Suppressor macrophage treated with lipopolysaccharide for 1 hour (primary cell): ENCODE data around the gene PTPN18.

Experiments
- DNase-seq, 3 donors: peaks; one replicate each; pipeline ENCODE4 v3.0.0-alpha.2; 2020 to 2022

The PTPN18 gene

DNA sequence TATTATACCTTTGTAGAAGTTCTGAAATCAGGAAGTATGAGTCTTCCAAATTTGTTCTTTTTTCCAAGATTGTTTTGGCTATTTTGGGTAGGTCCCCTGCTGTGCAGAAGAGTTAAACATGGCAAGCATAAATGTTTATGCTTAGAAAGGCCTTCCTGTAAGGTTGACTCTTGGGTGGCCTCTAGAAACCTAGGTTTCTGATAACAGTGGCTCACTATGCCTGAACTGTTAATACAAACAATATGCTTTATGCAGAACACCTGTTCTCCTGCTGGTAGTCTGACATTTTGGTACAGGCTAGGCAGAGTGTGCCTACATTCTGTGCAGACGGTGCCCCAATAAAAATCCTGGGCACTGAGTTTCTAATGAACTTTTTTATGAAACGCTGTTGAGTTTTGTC lies 10.1 kb downstream of the PTPN18 start:
- no peak for DNase-seq

DNA sequence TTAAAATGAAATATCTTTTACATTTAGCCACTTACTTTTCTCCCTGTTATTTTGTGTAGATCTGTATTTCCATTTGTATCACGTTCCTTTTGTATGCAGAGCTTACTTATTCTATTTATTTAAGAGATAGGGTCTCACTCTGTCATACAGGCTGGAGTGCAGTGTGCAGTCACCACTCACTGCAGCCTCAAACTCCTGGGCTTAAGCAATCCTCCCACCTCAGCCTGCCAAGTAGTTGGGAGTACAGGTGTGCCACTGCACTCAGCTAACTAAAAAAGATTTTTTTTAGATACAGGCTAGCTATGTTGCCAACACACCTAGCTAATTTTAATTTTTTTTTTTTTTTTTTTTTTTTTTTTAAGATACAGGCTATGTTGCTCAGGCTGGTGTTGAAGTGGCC lies 10.9 kb downstream of the PTPN18 start:
- DNase-seq: no peak

GRCh38 chr2:130368786-130369185 lies 12.9 kb downstream of the PTPN18 start:
- DNase-seq: no peak

GRCh38 chr2:130369311-130369964 lies 13.6 kb downstream of the PTPN18 start:
- no peak for DNase-seq

DNA sequence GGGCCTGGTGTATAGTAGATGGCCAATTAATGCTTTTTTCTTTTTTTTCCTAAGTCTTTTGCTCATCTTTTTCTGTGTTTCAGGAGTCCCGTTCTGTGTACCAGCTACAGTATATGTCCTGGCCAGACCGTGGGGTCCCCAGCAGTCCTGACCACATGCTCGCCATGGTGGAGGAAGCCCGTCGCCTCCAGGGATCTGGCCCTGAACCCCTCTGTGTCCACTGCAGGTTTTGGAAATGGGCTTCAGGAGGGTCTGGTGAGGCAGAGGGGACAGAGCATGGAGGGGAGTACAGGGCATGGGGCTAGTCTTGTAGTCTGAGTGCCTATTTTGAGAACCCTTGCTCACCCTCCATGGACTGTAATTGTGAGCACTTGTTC lies 14.1 kb downstream of the PTPN18 start:
- DNase-seq: no peak

GRCh38 chr2:130370490-130370889 lies 14.6 kb downstream of the PTPN18 start:
- DNase-seq: no peak

DNA sequence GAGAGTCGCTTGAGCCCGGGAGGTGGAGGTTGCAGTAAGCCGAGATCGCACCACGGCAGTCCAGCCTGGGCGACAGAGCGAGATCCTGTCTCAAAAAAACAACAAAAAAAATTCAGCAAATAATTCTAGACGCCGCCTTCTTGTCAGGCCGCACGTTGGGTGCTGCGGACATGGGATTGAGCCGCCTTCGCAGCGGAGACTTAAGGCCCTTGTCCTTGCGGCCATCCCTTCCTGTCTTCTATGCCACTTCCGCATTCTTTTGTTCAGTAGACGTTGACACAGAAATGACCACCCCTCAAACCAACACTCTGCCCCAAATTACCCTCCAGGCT lies 15.8 kb downstream of the PTPN18 start:
- DNase-seq: no peak

GRCh38 chr2:130372055-130372832 lies 16.4 kb downstream of the PTPN18 start:
- peak; percentile 89 to 96 (median 92) for DNase-seq

DNA sequence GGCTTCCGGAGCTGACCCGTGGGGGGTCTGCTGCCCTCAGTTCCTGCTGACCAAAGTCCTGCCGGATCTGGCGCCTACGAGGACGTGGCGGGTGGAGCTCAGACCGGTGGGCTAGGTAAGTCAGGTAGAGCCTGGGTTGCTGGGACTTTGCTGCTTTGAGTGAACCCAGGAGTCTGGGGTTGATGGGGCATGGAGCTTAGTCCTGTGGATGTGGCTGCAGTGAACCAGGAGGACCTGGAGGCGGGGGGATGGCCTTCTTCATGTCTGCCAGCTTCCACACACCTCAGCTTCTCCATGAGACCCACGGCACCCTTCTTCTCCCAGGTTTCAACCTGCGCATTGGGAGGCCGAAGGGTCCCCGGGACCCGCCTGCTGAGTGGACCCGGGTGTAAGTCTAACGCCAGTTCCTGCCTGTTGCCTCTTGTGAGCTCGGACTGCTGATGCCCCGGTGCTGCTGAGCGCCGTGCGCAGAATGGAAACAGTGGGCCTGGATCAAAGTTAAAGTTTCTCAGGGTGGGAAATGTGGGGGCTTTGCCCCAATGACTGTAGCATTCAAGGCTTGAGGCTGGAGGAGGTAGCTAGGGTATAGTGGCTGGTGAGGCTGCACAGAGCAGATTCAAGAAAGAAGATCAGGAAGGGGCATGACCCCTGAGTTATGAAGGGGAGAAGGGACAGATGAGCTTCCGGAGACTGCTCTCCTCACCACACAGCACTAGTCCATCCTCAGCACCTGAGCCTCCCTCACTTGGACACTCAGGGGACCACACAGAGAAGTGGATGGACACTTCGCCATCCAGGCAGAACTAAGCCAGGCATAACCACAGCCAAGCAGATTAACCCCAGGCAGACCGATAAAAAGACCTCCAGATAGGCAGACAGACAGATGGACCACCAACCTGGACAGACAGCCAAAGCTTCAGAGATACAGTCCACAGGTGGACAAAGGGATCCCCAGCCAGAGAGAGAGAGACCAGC lies 17.3 kb downstream of the PTPN18 start:
- DNase-seq: no peak

- no peak for DNase-seq
Observed at GRCh38 chr2:130373808-130374365, 18.0 kb downstream of the PTPN18 start.

DNA sequence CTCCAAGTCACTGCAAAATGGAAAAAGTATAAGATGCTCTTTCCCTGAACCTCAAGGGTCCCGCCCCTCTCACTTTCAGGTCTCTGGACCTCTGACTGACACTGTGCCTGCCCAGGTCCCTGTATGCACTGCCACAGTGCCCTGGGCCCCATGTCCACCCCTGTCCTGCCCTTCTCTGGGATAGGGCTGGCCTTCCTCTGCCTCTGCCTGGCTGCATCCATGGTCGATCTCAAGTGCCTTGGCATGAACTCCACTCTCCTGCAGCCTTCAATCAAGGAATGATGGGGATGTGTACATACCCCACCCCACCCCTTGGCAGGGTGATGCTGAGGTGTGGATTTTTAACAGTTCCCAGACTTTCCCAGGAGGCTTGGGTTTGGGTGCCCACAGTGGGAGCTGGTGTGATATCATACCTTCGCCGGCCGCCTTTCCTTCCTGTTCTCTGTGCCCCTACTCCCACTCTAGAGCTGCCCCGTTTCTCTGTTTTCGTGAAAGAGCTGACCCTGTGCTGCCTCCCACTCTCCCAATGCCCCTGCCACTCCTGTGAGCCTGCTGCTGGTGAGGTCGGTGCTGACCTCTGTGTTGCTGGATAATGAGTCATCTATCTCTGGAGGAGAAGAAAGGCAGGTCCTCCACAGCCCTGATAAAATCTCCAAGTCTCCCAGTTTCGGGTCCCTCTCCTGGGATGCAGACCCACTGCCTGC lies 18.9 kb downstream of the PTPN18 start:
- peak; percentile 49 to 66 (median 60) for DNase-seq

- DNase-seq: no peak
Observed at GRCh38 chr2:130375291-130376266, 19.7 kb downstream of the PTPN18 start.

GRCh38 chr2:130376433-130377293 lies 20.8 kb downstream of the PTPN18 start:
- peak in 2 of 3 donors; percentile 23 to 36 for DNase-seq

DNA sequence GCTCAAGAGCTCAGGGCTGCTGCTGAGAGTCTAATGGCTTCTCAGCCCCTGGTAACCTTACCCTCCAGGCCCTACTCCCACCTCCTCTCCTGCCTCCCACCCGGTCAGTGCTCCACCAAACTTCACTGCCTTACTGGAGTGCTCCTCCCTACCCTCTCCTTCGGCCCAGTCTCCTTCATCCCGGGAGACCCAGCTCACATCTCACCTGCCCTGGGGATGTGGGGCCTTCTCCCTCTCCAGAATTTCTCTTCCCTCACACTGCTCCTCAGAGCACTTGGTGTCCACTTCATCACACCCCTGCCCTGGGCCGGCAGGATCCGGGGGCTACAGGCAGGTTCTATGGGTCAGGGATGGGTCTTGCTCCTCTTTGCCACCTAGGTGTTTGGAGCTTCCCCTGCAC lies 21.6 kb downstream of the PTPN18 start:
- no peak for DNase-seq

DNA sequence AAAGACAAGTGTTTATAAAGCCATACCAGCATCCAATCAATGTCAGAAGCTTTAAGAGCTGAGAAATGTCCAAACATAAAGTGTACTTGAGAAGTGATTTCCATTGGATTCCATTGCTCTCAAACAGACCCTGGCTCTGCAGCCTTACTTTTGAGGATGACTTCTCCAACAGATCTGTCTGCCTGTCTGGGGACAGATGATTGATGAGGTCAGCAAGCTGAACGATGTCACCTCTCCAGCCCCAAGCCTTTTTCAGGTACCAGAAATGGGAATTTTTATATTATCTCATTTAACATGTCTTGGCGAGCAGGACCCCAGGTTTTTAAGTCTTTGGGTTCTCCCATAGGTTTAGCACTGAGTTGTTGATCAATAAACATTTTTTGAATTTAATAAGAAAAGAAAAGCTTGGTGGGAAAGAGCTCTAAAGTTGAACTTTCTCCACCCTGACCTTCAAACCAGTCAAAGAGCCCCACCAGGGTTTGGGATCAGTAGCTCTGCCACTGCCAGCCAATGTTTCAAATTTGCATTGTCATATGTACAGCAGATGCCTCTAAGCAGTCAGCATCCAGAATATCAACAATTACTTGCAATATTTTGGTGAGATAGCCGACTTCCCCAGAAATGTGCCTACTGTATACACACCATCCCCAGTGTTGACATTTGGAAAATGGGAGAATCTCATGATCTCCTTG lies 22.5 kb downstream of the PTPN18 start:
- DNase-seq: no peak

GRCh38 chr2:130378898-130379214 lies 23.0 kb downstream of the PTPN18 start:
- no peak for DNase-seq

- no peak for DNase-seq
Observed at GRCh38 chr2:130380096-130380934, 24.5 kb downstream of the PTPN18 start.

DNA sequence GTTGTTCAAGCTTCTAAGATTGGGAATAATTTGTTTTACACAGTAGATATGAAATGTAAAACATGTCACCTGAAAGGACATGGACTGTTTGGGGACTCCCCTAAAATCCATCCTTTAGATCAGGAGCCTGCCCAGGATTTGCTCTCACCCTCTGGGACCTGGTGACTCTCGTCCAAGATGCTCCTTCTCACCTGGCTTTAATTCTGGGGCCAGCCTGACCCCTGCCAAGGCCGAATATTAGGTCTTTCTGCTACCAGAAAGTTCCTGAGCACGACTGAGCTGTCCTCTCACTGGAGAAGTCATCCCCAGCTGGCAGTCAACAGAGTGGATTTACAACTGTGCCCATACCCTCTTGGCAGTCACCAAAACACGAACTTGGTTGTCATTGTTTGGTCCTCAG lies 25.3 kb downstream of the PTPN18 start:
- DNase-seq: no peak

DNA sequence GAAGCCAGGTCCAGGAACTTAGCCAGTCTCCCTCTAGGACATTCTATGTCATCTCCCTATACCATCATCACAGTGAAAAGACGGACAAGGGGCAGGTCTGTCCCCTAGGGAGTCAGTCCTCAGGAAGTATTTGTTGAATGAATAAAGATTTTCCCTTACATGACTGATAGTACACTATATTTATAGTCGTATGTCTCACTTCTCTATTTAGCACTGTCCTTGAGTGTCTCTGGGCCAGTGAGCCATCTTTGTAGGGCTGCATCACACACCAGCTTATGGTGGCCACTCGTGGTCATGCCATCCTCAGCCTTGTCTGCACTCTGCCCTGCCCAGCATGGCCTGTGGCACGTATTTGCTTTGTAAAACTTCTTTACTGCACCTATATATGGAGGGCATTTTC lies 25.8 kb downstream of the PTPN18 start:
- DNase-seq: peak in 1 of 3 donors; percentile 27
